HG02642 (cell line): ENCODE data around the gene KAT5.
A peak's percentile ranks its signal among the peaks of the same experiment; 100 is the strongest.
"Not testable (repeated sequence)": the region's sequence is repeated elsewhere in the genome, so short reads cannot be mapped to it uniquely, and the experiment has no call there.

Source experiments
- ATAC-seq: cut with Tn5 transposase; IDR thresholded peaks from one replicate; pipeline ENCODE4 v1.9.1; 2021; ENCODE audit warnings: mild to moderate bottlenecking; ENCODE audit not compliant: unreplicated experiment, poor library complexity

The KAT5 gene

DNA sequence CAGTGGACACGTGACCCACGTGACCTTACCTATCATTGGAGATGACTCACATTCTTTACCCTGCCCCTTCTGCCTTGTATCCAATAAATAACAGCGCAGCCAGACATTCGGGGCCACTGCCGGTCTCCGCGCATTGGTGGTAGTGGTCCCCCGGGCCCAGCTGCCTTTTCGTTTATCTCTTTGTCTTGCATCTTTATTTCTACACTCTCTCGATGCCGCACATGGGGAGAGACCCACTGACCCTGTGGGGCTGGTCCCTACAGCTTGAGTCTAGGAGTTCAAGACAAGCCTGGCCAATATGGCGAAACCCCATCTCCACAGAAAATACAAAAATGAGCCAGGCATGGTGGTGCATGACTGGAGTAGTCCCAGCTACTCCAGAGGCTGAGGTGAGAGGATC, 5.0 kb upstream of the KAT5 start:
- not testable (repeated sequence) for ATAC-seq

DNA sequence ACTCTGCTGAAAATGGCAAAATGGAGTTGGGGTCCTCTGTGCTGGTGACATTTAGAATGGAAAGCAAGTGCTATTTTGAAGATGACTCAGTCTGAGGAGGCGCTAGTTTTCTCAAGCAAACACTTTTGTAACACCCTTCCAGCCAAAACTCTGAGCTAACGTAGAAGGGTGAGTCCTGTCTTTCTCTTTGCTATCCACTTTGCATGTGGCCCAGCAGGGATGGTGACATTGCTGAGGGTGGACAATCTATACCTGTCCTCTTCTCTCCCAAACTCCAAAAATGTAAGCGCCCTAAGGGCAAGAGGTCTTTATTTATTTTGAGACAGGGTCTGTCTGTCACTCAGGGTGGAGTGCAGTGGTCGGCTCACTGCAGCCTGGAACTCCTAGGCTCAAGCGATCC, 3.6 kb upstream of the KAT5 start:
- ATAC-seq = no peak

DNA sequence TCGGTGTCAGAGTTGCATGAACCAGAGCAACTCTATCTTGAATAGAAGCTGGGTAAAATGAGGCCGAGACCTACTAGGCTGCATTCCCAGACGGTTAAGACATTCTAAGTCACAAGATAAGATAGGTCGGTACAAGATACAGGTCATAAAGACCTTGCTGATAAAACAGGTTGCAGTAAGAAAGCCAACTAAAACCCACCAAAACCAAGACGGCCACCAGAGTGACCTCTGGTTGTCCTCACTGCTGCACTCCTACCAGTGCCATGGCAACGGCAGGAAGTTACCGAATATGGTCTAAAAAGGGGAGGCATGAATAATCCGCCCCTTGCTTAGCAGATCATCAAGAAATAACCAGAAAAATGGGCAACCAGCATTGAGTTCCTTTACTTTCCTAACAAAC, 2.4 kb upstream of the KAT5 start:
- no peak for ATAC-seq

DNA sequence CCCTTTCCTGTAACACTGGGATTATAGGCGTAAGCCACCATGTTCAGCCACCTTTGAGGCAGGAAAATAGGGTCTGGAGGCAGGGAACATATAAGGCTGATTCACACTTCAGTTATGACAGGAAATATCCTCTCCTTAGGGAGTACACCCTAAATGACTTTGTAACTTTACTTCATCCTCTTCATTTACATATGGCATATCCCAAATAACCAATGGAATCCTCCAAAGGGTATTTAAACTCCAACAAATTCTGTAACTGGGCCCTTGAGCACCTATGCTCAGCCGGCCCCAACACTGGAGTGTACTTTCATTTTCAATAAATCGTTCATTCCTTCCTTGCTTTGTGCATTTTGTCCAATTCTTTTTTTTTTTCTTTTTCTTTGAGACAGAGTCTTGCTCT, 1.6 kb upstream of the KAT5 start:
- ATAC-seq = no peak

DNA sequence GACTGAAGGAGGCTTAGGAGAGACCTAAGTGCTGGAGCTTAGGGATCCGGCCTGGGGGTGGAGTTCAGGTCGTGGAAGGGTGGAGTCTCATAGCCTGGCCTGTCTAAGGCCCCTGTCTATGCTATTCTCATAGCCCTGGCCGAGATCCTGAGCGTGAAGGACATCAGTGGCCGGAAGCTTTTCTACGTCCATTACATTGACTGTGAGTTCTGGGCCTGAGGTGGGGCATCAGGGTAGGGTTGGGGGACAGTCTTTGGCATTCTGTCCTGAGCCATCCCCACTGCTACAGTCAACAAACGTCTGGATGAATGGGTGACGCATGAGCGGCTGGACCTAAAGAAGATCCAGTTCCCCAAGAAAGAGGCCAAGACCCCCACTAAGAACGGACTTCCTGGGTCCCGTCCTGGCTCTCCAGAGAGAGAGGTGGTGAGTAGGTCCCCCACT, 603 bp downstream of the KAT5 start:
- ATAC-seq = no peak

DNA sequence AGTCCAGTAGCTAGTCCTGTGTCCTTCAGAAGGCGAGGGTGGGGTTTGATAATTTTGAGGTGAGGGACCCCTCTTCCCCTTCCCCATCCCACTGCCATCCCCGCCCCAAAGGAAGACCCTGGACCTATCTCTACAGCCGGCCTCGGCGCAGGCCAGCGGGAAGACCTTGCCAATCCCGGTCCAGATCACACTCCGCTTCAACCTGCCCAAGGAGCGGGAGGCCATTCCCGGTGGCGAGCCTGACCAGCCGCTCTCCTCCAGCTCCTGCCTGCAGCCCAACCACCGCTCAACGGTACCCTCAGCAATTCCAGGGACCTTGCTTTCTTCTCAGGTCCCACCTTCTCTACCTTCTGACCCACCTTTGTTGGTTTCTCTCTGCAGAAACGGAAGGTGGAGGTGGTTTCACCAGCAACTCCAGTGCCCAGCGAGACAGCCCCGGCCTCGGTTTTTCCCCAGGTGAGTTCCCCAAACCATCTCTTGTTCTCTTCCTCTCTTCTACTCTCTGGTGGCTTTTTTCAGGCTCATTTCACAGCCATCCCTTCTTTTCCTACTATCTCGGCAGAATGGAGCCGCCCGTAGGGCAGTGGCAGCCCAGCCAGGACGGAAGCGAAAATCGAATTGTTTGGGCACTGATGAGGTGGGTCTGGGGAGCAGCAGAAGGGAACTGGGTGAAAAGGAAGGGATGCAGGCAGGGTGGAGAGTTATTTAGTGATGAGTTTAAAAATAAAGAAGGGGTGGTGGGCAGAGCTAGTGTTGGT, 1.3 kb downstream of the KAT5 start:
- no peak for ATAC-seq

DNA sequence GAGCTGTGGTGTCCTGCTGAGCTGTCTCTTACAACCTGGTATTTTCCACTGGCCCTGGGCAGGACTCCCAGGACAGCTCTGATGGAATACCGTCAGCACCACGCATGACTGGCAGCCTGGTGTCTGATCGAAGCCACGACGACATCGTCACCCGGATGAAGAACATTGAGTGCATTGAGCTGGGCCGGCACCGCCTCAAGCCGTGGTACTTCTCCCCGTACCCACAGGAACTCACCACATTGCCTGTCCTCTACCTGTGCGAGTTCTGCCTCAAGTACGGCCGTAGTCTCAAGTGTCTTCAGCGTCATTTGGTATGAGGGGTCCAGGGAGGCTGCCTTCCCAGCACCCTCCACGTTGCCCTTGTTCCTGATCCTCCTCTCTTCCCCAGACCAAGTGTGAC, 2.4 kb downstream of the KAT5 start:
- no peak for ATAC-seq

DNA sequence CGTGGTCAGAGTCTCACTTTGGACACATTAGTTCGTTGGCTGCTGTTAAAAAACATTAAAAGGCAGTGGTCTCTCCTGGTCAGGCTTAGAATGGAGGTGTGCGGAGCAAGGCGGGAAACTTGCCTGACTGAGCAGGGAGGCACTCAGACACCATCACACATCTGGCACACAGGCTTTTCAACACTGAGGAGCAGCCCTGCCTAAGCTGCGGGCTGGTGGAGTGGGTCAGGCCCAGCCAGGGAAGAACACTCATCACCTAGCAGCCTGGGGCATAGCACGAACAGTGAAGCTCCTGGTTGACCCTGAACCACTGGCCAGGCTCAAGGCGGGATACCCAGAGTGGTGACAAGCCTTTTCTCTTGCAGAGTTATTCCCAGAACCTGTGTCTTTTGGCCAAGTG, 4.2 kb downstream of the KAT5 start:
- ATAC-seq = no peak

DNA sequence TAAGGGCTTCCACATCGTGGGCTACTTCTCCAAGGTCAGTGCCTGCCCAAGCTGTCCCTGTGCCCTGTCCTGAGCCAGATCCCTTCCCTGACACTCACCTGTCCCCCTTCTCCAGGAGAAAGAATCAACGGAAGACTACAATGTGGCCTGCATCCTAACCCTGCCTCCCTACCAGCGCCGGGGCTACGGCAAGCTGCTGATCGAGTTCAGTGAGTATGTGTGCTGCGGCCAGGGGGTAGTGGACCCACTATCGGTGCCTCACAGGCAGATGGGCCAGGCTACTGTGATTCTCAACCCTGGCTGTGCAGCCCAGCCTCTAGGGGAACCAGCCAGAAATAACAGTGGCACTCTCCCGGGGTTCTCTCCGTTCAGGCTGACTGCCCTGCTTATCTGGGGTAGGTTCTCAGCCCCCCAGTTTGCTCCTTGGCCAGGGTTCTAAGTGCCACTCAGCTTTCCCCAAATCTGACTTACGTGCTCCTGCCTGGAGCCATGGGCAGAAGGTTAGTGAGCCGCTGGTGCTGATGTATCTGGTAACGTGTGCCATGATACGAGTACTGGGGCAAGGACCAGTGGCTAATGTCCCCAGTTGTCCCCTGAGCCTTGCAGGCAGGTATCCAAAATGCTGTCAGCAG, 4.8 kb downstream of the KAT5 start:
- ATAC-seq = no peak

DNA sequence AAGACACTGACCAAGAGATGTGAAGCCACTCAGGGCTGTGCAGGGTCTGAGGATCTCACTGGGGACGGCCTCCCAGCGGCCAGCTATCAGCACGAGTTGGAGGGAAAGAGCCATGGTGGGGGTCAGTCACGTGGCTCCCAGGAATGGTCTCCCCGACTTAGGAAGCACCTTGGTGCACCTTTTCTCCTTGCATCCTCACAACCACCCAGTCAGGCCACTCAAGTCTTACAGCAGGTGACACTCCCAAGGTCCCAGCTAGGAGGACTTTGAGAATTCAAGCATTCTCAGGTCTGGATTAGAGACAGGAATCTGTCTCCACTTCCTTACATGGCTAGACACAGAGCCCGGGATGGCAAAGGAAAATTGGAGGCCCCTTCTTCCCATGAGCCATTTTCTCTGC, 5.9 kb downstream of the KAT5 start:
- no peak for ATAC-seq

DNA sequence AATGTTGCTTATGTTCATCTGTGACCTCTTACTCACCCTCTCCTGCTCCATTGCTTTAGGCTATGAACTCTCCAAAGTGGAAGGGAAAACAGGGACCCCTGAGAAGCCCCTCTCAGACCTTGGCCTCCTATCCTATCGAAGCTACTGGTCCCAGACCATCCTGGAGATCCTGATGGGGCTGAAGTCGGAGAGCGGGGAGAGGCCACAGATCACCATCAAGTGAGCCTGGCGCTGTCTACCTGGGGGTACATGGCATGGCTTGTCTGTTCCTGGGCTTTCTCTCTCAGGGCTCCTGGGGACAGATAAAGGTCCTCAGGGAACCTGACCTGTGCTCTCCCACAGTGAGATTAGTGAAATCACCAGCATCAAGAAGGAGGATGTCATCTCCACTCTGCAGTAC, 6.5 kb downstream of the KAT5 start:
- ATAC-seq = no peak

DNA sequence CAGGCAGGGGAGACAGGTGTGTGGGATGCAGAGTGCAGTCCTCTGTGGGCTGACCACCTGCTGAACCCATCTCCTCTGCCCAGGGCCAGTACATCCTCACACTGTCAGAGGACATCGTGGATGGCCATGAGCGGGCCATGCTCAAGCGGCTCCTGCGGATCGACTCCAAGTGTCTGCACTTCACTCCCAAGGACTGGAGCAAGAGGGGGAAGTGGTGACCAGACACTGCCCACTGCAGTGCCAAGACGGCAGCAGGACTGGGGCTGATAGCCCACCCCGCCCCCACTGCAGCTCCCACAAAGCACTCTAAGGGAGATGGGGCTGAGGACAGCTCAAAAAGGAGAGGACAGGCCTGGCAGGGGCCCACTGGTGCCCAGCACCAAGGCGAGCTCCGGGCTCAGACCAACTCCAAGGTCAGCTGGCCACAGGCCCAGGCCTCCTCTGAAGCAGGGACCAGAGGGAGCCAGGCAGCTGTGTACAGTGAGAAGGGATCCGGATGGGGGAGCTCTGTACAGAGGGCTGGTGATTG, 7.0 kb downstream of the KAT5 start:
- ATAC-seq = no peak

DNA sequence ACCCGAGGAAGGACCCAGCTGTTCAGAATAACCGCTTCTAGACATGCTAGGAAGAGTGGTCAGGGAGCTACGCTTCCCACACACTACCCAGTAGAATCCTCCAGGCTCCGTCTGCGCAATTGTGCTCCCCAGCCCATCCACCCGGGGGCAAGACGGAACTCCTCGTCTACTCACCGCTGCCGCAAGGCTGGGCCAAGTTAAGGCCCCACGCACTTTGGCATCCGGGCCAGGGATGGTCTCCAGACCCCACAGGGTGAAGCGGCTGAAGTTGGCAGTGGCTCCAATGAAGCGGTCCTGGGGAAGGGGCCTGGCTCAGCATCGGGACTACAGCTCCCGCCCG, 7.8 kb downstream of the KAT5 start:
- peak; percentile 23 for ATAC-seq

DNA sequence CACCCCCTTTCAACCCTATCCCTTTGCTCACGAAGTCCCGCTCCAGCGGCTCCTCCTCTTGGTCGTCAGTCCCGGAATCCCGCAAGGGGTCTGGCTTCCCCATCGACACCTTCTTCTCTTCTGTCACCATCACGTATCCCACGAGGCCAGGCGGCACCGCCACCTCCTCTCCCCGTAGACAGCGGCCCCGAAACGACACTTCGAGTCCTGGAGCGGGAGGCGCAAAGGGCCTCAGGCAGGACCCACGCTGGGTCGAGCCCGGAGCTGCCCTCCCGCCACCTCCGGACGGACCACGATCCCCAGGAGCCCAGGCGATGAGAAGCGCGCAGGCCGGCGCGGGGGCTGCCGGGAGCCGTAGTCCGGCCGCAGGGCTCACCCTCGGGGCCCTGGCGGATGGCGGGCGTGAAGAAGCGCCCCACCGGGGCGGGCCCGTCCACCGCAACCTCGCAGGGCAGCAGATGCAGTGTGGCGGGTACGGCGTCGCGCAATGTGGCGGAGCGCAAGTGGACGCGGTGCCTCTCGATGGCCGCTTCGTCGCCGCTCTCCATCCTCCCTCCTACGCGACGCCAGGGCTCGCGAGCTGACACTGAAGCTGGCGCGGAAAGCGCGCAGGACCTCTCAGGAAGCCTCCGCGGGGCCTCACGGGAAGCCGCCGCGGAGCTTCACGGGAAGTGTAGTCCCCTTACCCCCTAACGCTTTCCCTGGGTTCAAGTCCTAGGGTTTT, 8.3 kb downstream of the KAT5 start, which contains the start of gene RNASEH2C:
RNASEH2C (minus strand) TSS at position 588 of the 724 bp plus-strand sequence; CDS start at position 548, 40 bp downstream.
- ATAC-seq = peak; percentile 77

DNA sequence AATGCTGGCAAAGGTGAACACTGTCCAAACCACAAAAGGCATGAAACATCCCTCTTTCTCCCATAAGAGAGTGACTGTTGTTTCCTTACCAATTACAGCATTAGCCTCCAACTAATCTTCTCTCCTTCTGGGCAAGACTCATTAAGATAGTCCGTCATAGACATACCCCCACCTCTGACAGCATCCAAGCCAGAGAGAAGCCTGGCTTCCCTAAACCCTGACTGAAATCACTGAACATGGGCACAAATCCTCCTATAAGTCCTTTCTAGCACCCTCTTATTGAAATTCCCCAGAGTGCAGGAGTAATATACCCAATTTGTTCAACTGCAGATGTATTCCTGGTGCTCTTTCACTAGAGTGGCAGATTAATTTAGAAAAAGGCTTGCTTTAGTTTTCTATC, 10.2 kb downstream of the KAT5 start:
- ATAC-seq = no peak

DNA sequence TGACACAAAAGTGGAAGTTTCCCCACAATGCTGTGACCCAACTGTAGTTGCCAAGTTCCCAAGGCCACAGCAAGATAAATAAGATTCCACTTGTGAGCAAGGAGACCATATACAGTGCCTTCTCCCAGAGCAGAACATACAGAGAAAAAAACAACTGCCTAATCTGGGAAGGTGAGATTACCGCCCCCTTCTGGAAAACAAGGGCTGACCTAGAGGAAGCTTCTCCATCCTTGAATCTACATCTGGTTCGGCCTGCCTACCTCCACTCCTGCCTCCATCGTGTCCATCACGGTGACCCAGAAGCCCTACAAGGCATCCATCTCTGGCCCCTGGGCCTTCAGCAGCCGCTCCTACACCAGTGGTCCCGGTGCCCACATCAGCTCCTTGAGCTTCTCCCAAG, 14.6 kb downstream of the KAT5 start:
- no peak for ATAC-seq

DNA sequence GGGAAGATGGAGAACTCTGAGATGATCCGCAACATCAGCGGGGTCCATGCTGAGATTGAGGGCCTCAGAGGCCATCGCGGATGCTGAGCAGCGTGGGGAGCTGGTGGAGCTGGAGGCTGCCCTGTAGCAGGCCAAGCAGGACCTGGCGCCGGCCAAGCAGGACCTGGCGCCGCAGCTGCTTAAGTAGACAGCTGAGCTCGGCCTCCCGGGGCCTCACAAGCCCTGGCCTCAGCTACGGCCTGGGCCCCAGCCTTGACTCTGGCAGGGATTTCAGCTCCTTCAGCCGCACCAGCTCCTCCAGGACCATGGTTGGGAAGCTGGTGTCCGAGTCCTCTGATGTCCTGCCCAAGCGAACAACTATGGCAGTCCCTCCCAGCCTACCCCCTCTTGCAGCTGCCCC, 15.8 kb downstream of the KAT5 start:
- no peak for ATAC-seq

DNA sequence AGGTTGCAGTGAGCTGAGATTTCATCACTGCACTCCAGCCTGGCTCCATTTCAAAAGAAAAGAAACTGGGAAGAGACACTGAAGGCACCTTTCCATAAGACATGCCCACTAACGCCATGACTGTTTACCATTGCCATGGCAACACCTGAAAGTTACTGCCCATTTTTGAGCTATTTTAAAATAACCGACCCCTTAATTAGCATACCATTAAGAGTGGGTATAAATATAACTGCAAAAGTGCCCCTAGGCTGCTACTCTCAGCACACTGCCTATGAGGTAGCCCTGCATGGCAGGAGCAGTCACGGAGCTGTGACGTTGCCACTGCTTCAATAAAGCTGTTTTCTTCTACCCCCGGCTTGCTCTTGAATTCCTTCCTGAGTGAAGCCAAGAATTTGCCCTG, 18.4 kb downstream of the KAT5 start:
- no peak for ATAC-seq

DNA sequence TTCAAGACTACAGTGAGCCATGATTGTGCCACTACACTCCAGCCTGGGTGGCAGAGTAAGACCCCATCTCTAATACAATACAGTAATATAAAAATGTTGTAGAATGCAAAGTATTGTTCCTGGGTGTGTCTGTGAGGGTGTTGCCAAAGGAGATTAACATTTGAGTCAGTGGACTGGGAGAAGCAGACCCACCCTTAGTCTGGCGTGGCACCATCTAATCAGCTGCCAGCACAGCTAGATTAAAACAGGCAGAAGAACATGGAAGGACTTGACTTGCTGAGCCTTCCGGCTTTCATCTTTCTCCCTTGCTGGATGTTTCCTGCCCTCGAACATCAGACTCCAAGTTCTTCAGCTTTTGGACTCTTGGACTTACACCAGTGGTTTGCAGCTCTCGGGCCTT, 23.1 kb downstream of the KAT5 start:
- ATAC-seq = not testable (repeated sequence)

DNA sequence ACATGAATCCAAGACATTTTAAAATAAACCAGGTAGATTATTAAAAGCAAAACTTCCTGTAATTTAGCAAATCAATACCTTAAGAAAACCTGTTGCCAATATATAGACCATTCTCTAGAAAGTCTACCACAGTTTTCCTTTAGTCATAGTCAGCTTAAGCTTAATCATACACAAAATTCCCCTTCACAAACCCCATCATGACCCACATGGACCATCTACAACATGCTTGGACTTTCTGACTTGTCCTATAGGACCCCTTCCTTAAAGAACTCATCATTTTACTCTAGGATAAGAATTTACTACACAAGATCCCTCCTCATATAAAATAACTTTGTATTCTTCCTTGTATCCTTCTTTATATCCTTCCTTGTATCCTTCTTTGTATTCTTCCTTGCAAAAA, 24.8 kb downstream of the KAT5 start:
- ATAC-seq = no peak

DNA sequence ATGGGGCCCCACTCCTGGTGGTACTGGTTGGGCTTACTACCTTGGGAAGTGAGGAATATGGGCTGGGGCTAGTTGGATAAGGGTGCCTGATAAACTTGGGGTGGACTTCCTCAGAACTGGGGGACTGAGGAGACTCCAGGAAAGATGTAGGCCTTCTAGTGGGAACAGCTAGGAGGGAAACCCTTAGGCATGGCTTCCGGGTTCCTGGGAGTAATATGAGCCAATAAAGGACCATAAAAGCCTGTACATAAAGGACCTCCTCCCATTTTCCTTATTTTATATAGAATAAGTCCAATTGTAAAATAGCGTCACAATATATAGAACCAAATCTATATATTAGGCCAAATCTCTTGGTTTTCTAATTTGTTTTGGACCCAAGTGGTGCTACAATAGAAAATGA, 27.0 kb downstream of the KAT5 start:
- ATAC-seq = no peak
